ENCODE data around the gene RARA.

The RARA gene

DNA sequence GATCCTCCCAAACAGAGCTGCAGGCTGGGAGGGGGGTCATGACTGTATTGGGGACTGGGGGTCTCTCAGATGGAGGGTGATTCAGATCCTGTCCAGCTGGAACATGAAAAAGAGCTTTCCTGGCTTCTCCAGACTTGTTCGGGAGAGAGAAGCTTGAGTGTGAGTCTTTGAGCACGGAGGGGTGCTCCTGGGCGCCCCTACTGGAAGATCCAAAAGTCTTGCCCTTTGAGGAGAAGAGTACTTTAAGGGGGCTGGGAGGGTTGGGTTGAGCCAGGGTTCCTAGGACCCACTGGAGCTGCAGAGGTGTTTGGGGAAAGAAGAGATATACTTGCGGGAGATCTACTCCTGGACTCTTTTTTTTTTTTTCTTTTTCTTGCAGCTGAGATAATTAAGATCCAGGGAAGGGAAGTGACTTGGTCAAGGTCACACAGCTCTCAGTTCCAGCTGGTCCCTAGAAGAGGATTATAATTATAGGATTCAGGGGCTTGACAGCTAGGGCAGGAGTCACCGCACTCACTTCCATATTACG, 8.4 kb downstream of the RARA start:
- no peak for DNase-seq

DNA sequence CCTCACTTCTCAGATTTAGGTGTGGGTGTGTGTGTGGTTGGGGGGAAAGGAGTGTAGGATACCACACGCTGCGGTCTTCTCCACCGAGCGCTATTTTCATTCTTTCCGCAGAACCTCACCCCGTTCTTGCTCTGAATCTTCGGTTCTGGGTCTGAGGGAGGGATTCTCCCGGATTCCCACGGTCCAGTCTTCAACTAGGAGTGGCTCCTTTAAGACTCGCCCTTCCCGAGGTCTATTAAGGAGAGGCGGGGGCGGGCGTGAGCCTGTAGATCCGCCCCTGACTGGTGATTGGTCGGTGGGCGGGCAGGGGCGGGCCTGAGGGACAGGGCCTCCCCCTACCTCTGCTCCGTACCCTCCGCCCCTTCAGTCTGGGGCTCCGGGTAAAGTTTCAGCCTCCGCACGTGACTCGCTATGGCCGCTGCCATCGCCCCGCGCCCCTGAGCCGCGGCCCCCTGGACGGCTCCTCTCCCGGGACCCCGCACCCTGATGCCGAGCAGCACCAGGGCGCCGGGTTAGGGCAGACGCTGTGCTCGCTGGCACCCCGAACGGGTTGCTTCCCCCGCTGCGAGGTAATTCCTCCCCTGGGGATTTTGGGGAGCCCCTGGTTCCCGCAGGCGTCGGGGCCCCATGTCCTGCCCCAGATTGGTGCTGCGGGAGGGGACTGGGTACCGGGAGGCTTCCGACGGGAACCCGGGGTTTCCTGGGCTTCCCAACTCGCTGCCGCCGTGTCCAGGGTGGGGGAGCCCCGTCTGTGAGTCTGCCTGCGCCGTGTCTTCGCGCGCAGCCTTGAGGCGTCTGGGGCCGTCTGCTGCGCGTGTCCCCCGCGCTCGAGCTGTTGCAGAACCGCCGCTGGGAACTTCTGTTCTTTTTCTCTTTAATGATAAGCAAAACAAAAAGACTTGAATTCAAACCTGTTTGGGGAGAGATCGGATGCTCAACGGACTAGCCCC, 9.2 kb downstream of the RARA start:
- DNase-seq: peak; percentile 88 to 91

DNA sequence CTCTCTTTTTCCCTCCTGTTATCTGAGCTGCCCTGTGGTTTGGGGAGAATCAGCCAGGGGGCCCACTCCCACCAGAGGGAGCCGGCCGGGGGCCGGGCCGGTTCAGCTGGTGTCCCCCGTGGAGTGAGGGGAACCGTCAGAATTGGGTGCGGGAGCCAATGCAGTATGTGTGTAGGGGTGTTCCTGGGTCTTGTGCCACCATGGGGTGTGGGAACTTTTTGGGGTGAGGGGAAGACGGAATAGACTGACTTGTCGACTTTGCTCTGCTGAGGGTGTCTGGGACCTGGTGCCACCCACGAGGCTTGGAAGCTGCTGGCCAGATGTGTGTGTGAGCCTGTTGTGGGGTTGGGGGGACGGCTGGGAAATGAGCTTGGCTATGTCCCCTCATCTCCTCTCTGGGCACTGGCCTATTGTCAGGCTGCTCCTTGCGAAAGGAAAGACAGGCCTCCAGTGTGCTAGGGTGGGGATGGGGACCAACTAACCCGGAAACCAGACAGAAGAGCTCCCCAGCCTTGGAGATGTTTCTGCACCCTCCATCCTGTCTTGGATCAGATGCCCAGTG, 9.9 kb downstream of the RARA start:
- no peak for DNase-seq

DNA sequence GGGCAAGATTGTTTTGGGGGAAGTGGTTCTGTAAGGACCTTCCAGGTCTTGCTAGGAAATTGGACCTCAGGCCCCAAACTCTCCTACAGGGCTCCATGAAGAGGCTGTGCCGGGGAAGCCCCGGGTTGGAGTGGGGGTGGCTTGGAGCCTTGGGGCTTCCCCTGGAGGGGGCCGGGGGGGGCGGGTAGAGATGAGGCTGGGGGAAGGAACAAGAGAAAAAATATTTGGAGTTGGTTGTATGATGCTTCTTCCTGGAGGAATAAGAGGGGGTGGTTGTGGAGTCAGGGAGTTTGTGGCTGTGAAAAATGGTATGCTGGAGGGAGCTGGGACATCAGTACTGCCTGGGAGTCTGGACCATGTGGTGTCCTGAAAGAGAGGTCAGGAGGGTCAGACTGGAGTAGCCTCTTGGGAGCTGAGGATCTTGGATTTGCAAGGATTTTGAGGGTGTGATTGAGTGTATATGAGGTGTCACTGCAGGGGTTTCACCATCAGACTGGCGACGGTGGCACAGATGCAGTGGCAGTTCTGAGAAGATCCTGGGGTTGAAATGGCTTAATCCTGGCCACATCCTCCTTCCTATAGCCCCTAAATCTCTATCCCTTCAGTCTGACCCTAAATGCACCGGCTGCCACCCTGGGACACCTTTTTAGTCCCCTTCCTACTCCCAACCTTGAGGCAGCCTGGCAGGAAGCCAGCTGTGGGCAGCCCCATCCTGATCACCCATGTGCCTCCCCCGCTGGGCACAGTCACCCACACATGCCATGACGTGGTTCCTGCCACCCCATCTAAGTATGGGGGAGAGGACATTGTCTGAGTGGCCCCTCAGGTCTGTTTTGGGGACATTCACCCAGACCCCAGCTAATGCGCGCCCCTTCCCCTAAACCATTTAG, 10.9 kb downstream of the RARA start:
- no peak for DNase-seq

DNA sequence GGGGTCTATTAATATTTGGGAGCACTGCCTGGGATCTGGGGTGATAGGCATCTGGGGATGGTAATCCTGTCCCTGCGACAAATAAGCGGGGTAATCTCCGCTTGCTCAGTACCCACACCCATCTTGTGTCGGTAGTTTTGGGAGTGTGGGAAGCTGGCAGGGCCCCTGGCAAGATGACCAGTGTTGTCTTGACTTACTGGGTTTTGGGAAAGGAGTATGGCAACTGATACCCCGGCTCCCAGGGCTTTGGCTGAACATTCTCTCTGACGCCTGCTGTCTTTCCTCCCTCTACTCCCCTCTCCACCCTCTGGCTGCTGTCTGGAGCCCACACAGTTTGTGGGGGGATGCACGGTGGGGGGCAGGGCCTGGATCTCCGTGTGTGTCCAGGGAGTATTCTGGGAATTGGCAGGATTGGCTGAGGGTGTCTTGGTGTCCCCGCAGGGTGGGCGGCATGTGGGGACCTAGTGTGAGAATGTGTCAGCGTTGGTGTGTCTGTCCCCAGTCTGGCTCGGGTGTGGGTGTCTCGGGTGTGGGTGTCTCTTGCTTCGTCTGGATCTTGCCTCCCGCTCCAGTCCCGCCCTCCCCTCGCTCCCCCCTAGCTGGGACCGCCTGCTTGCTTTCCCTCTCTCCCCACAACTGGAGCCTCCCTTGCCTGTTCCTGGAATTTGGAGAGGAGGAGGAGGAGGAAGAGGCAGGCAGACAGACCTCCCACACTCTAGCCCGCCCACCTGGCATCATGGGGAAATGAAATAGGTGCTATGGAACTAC, 12.0 kb downstream of the RARA start:
- DNase-seq: no peak

DNA sequence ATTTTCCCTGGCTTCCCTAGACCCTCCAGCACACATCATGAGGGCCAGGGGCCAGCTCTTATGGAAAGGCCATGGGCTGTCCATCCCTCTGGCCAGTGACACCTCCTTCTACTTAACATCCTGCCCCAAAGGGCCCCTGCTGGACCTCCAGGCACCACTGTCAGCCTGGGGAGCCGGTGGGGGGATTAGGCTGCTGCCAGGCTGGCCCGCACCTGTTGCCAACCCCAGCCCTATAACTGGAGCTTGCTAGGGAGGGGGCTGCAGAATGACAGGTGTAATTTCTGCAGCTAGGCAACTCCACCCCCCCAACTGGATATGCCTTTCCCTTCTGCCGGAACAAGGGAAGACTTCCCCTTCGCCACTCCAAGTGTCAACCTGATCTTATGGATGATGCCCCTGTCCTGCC, 12.5 kb downstream of the RARA start:
- DNase-seq: no peak

DNA sequence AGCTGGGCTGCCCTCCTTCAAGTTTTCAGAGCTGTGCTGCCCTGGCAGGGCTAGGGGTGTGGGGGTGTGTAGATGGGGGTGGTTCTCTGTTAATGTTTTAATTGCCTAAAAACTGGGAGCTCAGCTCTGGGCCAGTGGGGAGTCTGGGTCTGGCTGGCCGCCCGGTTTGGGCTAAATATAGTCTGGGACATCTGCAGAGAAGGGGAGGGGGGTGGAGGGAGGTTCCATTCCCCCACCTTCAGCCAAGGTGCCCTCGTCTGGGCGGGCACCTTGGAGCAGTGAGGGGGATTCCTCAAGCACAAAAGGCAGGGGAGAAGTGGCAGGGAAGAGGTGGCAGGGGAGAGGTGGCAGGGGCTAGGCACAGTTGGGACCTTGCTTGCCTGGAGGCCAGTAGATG, 13.0 kb downstream of the RARA start:
- no peak for DNase-seq

DNA sequence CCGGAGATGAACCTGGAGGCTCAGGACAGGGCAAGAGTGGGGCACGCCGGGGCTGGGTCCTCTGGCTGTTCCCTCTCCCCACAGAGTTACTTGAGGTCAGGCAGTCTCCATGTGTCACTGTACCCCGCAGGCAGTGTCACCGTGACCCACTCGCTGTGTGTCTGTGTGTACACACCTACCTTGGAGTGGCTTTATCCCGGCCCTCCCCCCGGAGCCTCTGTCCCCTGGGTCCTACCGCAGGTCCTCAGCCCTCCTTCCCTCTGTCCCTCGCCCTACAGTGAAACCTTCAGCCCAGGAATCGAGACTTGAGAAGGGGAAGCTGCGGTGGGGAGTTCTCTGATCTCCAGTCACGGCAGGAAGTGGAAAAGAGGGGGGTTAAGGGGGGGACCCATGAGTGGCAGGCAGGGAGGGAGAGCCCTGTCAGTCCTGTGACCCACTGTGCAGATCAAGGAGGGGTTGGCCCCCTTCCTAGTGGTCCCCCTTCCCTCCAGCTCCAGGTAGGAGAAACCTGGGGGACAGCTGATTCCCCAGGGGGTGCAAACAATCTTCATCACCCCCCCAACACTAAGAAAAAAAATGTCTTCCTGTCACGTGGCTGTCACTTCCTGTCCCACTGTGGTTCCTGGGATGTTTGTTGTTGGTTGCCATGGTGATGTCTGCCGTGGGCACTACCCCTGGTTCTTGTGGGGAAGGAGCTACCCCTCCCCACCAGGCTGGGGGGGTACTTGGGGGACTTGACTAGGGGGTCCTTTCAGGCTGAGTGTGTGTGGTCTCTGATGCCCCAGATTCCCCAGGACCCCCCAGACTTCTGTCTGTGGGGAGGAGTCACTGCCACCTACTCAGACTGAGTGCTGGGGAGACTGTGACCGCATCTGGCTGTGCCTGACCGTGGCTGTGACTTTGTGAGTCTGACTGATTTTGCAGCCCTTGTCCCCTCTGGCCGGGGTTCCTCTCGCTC, 13.7 kb downstream of the RARA start:
- no peak for DNase-seq

DNA sequence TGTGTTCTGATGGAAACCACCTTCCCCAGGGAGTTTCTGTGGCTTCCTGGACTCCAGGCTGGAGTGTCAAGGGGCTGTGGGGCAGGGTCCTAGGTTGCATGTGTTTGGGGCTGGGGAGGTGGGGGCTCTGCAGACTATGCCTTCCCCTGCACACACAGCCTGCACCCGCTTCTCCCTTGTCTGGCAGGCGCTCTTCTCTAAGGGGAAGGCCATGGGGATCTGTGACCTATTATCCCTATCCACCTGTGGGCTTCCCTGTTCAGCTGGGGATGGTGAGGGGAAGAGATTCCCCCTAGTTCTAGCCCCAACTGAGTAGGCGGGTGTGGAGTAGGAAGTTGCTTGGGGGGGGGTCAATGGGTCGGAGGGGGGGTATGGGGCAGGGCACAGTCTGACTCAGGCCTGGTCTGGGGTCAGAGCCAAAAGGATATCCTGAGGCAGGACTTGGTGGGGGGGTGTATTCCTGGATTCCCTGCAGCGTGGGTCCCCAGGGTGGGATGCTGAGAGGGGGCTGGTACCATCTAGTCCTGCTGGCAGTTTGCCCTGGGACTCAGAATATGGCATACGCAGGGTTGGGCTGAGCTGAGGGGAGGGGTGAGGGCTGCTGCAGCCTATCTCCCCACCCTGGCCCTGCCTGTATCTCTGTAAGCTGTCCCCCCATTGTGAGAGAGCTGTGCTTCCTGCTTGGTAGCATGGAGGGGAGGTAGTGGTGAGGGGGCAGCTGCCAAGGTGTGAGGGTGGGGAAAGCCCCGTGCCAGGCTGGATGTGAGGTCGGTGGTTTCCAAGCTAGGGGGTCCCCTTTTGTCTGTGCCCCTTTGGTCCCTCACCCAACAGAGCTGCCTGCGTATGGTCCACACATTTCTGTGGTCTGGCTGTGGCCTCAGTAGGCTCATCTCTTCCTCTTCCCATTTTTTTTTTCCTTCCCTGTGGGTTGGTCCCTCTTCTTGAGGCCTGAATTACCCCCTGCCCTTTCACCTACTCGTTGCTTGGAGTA, 14.7 kb downstream of the RARA start:
- no peak for DNase-seq

DNA sequence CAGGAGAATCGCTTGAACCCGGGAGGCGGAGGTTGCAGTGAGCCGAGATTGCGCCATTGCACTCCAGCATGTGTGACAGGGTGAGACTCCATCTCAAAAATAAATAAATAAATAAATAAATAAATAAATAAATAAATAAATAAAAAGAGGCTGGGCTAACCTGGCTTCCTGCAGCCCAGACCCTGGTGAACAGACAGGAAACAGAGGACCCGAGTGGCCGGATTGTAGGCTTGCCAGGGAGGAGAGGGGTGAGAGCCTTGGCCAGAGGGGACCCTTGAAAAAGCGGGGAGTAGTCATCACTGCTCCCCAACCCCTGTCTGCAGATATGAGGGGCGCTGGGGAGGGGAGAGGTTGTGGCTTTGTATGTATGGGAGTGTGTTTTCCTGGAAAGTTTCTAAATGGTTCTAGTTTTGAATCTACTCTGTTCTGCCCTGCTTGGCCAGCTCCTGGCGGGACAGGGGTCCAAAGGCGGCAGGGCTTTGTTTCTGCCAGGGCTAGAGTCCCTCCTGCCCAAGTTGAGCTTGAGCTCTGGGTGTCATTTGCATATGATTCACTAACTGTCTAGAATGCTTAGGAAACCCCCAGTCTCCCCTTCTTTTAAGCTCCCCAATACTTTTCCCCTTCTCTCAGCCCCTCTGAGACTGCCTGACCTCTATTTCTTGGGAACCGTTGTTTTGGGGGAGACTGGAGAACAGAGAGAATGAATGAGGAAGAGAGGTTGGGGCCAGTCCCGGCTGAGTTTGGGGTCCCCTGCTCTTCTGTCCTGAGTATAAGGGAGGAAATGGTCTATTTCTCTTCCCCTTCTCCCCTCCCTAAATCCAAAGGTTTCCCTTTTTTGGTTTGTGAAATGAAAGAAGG, 16.4 kb downstream of the RARA start:
- no peak for DNase-seq

DNA sequence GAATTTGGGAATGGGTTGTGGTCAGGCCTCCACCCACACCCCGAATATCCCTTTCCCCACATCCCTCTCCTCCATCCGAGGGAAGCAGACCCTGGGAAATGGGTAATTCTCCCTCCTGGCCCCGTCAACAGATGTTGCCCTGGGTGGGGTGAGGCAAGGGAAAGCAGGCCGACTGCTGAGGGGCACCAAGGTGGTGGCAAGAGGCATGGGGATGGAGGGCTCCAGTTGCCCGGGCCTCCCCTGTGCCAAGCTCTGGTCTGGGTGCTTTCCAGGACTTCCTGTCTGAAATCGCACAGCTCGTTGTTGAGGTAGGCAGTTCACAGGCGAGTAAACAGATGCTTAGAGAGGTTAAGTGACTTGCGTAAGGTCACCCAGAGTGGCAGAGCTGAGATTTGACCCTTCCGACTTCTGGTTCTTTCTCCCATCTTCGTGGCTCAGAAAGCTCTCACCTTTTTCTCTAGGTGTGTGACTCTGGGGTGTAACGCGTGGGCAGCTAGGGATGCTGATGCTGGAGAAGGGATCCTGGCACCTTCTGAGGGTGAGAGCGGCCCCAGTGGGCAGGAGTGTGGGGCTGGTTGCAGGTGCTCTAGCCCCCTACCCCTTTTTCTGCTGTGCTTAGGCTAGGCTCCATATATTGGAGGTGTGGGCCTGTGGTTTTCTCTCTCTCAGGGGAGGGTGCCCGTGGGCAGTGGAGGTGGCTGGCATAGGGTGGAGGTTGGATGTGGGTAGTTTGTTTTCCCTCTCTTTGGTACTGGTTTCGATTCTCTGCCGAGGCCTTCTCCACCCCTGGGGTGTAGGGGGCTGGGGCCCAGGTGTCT, 17.2 kb downstream of the RARA start:
- DNase-seq: no peak

DNA sequence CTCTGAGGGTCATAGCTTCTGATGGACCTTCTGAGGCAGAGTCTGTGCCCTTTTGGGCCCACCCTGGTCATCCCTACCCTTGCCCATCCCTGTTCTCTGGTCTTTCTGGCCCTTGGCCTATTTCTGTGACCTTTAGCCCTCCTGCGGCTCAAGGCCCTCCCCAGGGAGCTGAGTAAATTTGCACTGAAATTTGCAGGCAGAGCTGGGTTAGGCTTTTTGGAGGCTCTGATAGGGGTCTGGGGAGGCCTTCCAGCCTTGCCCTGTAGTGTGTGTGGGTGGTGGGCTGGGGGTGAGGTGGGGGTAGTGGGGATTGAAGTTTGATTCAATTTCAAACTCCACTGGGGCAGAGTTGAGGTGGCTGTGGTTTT, 17.8 kb downstream of the RARA start:
- DNase-seq: no peak

DNA sequence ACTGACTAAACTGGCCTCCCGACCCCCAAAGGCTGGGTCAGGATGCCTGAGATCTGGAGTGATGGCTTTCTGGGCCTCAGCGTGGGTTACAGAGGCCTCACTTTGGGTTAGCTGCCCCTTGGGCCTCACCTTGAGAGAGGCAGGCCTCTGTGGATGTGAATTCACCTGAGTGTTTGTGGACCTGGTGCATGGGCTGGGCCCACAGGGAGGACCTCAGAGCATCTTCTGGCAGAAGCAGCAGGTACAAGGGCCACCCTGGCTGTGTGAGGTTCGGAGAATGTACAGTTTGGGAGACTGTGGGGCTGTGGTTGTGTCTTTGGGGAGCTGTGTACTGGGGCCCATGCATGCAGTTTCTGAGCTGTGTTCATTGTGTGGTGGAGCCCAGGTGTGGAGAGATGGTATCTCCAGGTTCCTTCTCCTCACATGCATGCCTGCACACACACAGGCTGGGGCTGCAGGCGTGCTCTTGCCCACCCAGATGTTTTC, 18.3 kb downstream of the RARA start:
- DNase-seq: no peak

DNA sequence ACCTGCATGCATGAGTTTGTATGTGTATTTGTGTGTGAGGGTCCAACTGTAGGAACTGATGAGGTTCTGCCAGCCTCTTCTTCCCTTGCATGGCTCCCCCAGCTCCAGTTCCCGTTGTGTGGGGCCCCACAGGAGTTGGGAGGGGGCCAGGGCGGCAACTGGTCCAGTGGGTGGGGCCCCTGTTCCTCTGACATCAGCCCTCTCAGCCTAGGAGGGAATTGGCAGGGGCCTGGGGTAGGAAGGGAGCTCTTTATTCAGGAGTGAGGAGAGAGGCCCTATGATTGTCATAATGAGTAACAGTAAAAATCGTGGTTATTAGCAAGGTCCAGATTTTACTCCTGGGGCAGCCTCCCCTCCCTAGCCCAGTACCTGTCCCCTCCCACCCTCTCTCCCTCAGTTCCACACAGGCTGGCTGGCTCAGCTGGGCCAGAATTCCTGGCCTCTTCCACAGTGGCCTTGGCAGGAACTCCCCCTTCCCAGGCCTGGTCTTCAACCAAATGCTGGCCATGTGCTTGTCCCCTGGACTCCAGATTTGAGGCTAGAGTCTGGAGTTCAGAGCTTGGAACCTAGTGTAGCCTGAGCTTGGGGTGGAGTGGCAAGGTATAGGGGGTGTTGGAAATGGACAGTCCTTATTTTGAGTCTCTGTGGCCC, 18.9 kb downstream of the RARA start:
- no peak for DNase-seq

DNA sequence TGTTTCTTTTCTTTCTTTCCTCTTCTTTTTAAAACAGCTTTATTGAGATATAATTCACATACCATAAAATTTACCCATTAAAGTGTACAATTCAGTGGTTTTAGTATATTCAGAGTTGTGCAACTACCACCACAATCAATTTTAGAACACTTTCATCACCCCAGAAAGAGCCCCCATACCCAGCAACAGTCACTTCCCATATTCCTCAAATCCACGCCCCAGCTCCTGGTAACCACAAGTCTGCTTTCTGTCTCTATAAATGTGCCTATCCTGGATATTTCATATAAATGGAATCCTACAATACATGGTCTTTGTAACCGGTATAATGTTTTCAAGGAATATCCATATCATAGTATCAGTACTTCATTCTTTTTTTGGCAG, 19.4 kb downstream of the RARA start:
- DNase-seq: no peak

DNA sequence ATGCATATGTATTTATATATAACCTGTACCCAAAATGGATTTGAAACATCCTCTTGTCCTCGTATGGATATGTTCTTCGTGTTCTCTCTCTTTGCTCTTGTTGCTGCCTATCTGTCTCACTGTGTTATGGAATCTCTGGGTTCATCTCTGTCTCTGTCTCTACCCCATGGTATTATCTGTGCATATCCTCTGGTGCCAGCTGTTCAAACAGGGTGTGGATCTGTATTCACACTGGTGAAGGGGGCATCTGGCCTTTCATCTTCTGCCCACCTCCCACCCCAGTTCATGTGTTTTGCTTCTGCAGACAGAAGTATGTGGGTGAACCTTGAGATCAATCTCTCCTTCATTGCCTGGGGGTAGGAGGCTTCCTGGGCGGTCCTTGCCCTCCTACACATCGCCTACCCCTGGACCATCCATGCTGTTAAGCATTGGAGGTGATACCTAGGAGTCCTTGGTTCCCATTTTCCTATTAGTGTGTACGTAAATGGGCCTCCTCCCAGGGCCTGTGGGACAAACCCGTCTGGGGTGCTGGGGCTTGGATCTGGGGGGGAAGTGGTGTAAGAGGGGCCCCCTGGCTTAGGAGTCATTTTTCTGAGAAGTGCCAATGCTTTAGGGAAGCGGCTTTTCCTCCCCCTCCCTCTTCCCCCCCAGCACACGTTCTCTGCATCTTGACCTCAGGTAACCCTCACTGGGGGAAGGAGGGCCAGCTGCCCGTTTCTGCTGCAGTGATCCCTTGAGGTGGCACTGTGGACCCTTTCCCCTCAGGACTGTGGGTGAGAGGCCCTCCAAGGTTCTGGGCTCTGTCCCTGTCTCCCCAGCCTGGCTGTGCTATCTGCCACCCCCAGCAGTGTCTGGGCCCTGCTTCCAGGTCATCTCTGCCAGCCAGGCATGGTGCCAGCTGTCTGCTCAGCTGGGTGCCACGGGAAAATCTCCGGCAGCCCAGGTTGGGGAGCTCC, 21.1 kb downstream of the RARA start:
- DNase-seq: no peak

All from NCI-H187 (cell line).